GM18505 (cell line): ENCODE measurements around the gene PADI2.

Source experiments
- ATAC-seq: cut with Tn5 transposase; IDR thresholded peaks from one replicate; pipeline ENCODE4 v1.9.1; 2021; ENCODE audit not compliant: unreplicated experiment
- POLR2A ChIP-seq: IDR thresholded peaks from 4 replicates; pipeline ENCODE4 v1.6.1; 2011; ENCODE audit warnings: borderline replicate concordance; ENCODE audit not compliant: insufficient read depth, insufficient read length; ENCODE audit errors: extremely low read depth

The PADI2 gene

GRCh38 chr1:17130138-17130635, 10.9 kb upstream of the PADI2 start:
- TF ChIP-seq POLR2A, result no peak
- no peak for ATAC-seq

- ATAC-seq, result no peak
- no peak for TF ChIP-seq POLR2A
These were observed 9.1 kb upstream of the PADI2 start for GRCh38 chr1:17128361-17128760.

- ATAC-seq, result no peak
- TF ChIP-seq POLR2A, result no peak
These were observed 6.5 kb upstream of the PADI2 start for GRCh38 chr1:17125756-17126237.

DNA sequence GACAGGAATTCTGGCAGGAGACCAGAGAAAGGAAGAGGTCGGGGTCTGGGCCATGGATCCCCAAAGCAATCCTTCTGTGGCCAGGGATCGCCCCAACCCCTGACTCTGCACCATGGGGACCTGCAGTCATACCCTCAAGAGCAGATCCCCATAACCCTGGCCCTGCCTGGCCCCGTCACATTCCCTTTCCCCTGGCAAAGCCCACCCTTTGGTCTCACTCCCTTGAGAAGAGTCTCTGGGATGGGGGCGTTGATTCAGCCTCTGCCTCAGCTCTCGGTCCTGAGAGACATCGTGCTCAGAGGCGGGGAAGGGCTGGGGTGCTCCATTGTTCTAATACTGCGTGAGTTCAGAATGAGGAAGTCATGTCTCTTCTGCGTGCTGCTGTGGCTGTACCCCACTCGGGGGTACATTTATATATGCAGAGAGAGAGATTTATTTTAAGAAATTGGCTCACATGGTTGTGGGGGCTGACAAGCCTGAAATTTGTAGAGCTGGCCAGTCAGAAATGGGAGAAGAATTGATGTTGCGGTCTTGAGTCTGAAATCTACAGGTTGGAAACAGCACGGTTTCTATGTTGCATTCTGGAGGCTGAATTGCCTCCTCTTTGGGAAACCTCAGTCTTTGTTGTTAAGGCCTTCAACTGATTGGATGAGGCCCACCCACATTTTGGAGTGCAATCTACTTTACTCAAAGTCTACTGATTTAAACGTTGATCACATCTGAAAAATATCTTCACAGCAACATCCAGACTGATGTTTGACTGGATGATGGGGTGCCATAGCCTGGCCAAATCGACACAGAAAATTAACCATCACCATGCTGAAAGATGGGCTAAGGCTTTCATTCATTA, 4.2 kb upstream of the PADI2 start:
- no peak for TF ChIP-seq POLR2A

DNA sequence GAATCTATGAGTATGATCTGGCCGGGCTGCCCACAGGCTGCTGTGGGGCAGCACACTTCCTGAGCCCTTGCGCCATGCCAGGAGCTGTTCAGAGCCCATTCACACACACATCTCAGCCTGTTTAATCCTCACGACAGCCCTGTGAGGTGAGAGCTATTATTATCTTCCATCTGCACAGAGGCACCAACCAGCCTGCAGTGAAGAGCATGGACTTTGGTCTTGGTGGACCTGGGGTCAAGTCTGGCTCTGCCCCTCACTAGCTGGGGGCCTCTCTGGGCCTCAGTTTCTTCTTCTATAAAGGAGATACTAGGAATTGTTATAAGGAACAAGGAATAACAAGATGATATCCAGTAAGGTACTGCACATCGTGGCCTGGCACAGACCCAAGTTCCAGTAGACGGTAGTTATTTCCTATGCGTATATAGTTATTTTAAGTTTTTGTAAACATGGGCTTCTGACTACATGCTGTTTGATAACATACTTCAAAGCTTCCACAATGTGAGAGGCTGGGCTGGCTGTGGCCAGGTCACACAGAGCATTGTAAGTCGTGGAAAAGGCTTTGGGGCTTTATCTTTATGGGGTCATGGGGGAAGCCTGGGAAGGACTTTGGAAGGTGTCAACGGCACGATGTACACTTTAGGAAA, 3.4 kb upstream of the PADI2 start:
- no peak for TF ChIP-seq POLR2A
- no peak for ATAC-seq

More for the DNA sequence above, 4.2 kb upstream of the PADI2 start:
- ATAC-seq, result no peak

DNA sequence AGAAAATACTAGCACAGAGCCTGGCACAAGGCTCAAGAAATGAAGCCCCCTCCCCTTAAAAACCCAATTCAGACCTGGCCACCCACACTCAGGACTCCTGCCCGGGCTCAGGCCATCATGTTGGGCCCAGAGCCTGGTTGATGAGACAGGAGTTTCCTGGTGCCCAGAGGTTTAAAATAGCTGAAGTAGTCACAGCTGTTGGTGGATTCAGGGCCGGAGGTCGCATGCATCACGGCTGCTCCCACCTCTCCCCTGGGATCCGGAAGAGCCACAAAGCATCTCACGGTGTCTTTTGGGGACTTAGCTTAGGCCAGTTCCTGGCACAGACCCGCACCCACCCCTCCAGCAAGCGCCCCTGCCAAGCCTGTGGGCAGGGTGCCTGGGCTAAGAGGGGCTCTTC, 2.6 kb upstream of the PADI2 start:
- no peak for ATAC-seq
- TF ChIP-seq POLR2A, result no peak

- TF ChIP-seq POLR2A, result no peak
- ATAC-seq, result no peak
These were observed 1.9 kb upstream of the PADI2 start for GRCh38 chr1:17120962-17121837.

GRCh38 chr1:17120481-17120877, 1.2 kb upstream of the PADI2 start:
- no peak for TF ChIP-seq POLR2A
- ATAC-seq, result no peak

DNA sequence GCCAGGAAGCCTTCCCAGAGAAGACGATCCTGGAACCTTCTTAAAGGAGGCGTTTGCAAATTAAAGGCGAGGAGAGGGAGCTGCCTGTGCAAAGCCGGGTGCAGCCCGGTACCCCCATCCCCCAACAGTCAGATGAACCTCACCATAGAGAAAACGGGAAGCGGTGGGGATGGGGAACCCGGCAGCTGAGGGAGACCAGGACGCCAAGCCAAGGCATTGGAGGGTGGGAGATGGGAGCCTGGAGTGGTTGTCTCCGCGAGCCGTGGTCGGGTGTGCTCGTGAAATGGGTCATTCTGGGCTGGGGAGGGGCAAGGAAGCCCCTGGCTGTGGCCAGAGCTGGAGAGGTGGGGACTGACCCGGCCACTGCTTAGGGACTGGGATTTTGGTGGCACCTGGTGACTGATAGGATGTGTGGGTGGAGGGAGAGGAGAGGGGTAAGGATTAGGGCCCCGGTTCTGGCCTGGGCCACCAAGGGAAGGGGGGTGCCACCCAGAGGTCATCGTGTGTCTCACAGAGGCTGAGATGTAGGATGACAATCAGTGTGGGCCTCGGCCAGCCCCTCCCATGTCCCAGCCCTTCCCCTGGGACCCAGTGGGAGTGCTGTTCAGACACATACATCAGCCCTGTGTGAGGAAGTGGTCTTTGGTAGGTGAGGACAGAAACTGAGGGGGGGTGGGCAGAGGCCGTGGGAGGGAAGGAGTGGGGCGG, 676 bp upstream of the PADI2 start:
- TF ChIP-seq POLR2A, result no peak
- ATAC-seq, result no peak

- no peak for ATAC-seq
These were observed 560 bp downstream of the PADI2 start for GRCh38 chr1:17118706-17119075.

DNA sequence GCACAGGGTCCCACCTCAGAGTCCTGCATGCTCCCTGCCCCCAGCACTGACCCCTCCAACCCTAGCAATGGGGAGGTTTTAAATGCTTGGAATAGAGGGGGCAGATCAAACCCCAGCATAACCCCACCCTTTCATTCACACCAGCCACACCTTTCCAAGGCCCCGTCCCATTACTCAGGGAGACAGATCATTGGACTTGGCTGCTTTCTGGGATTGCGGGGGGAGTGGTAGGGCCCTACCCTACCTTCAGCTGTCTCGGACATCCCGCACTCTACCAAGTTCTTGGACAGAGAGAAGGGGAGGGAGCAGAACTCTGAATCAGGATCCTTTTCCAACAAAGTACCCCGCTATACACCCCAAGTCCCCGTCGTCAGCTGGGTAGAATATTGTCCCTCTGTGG, 983 bp downstream of the PADI2 start:
- no peak for ATAC-seq
- no peak for TF ChIP-seq POLR2A

More at GRCh38 chr1:17118706-17119075, 560 bp downstream of the PADI2 start:
- no peak for TF ChIP-seq POLR2A

DNA sequence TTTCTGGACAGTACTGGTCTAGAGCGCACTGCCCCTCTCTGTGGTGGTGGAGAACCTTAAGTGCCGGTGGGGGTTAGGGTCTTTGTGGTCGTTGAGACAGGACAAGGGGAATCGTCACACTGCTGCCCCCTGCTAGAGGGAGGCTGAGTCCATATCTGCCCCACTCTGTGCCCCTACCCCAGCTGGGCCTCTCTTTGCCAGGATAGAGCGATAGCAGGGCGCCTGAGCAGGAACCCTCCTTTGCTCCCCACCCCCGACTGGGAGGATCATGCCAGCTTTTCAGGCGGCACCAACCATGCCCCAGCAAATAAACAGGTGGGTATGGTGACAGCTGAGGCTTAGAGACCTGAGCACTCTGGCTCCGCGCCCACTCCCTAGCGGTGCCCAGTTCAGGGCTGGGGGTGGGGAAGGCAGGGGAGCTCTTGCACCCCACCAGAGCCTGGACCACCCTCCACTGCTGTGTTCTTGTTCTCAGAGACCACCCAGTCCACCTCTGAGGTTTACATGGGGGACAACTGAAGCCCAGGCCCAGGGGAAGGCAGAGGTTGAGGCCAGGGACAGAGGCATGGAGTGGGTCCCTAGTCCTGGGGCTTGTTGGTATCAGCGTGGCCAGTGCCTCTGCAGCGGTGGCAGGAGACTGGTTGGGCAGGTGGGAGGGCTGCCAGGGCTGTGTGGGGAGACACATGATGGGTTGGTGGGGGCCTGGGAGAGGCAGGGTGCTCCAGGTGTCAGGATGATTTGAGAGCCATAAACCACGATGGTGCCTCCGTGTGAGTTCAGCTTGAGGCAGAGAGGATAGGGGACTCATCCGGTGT, 1.6 kb downstream of the PADI2 start:
- TF ChIP-seq POLR2A, result no peak
- no peak for ATAC-seq
